Panc1 (cell line): ENCODE data around the gene MBD5. TPM values are rescaled to one million over a fixed set of nuclear protein-coding genes. Genes with fewer than 3 reads are reported as not detected.

ENCODE experiments used
- ATAC-seq: fragments of 200-7000 bp; cut with Tn5 transposase; 2 replicates; pipeline ENCODE4 v1.9.1; 2020; ENCODE audit warnings: mild to moderate bottlenecking, moderate library complexity
- BruUV-seq: library from RNA; stranded (reverse); fragments of 400-500 nt; replicated peaks from 2 replicates; lab custom pipeline; 2021; lab: Mats Ljungman, UMichigan
- CTCF ChIA-PET: fragments of 300-600 bp; sonication (Branson Sonifier 250); formaldehyde crosslinking; loops from one replicate; lab custom pipeline; 2022; ENCODE audit warnings: antibody characterized with exemption; lab: Charles Lee
- POLR2A ChIA-PET: fragments of 300-600 bp; sonication (Branson Sonifier 250); formaldehyde crosslinking; loops from one replicate; lab custom pipeline; 2022; ENCODE audit warnings: antibody characterized with exemption; lab: Charles Lee
- DNase-seq: peaks from one replicate; pipeline ENCODE4 v3.0.0-alpha.2; 2010; ENCODE audit warnings: low read depth, low spot score
- H3K27ac ChIP-seq: 2 replicates; pipeline ENCODE4 v1.5.1; 2011; ENCODE audit warnings: mild to moderate bottlenecking, low read length, inconsistent platforms
- H3K27me3 ChIP-seq: fragments of 200-500 bp; sonication (Bioruptor generic); 2 replicates; pipeline ENCODE4 v1.6.0; 2014; ENCODE audit warnings: low read length, inconsistent platforms; ENCODE audit not compliant: control insufficient read depth, insufficient read depth
- H3K36me3 ChIP-seq: fragments of 200-500 bp; sonication (Bioruptor generic); 2 replicates; pipeline ENCODE4 v1.5.1; 2014; ENCODE audit warnings: inconsistent platforms, mild to moderate bottlenecking, low read length, moderate library complexity; ENCODE audit not compliant: control insufficient read depth, insufficient read depth
- H3K4me1 ChIP-seq: 2 replicates; pipeline ENCODE4 v1.5.1; 2011; ENCODE audit warnings: inconsistent platforms, mild to moderate bottlenecking, low read length, moderate library complexity; ENCODE audit not compliant: control insufficient read depth, insufficient read depth
- H3K4me3 ChIP-seq, 2 experiments: 2 replicates each; pipeline ENCODE4 v1.5.1; 2011 to 2012; ENCODE audit warnings: low read depth in 2 of 2, low read length in 2 of 2, mild to moderate bottlenecking in 2 of 2, inconsistent platforms in 1 of 2, moderate library complexity in 1 of 2
- H3K9me3 ChIP-seq: fragments of 200-500 bp; sonication (Bioruptor generic); 2 replicates; pipeline ENCODE4 v1.5.1; 2014; ENCODE audit warnings: low read depth, mild to moderate bottlenecking, inconsistent platforms, low read length, moderate library complexity; ENCODE audit not compliant: control insufficient read depth, insufficient read depth
- CTCF ChIP-seq: fragments of 450-650 bp; IDR thresholded peaks from 2 replicates; pipeline ENCODE4 v1.5.1; 2017; ENCODE audit warnings: mild to moderate bottlenecking
- POLR2AphosphoS5 ChIP-seq: IDR thresholded peaks from 2 replicates; pipeline ENCODE4 v1.6.1; 2012; ENCODE audit warnings: mild to moderate bottlenecking, low read depth, low read length, moderate library complexity
- SIN3A ChIP-seq: IDR thresholded peaks from 2 replicates; pipeline ENCODE4 v1.6.1; 2012; ENCODE audit warnings: low read depth, mild to moderate bottlenecking, low read length, moderate library complexity, borderline replicate concordance; ENCODE audit not compliant: insufficient read depth
- TCF7L2 ChIP-seq: IDR thresholded peaks from 2 replicates; pipeline ENCODE4 v1.6.1; 2011; ENCODE audit warnings: mild to moderate bottlenecking, low read depth, low read length, inconsistent platforms
- in situ Hi-C: cut with HindIII; loops from 2 replicates; pipeline ENCODE4 v1.10.0; 2016; ENCODE audit warnings: low sequenced_read_pairs, low pct_unique_long_range_greater_than_20kb
- intact Hi-C: fragments of 100-400 bp; cut with micrococcal nuclease; formaldehyde crosslinking; loops from one replicate; pipeline ENCODE4 v1.10.0; 2022; ENCODE audit not compliant: unreplicated experiment
- total RNA-seq: library from RNA; stranded (reverse); gene quantifications from one replicate; pipeline ENCODE4 v1.2.1, GENCODE V29; 2021; ENCODE audit not compliant: unreplicated experiment
- TF ChIP-seq, protein P1 (sequence below), 2 experiments: IDR thresholded peaks; 2 replicates each; pipeline ENCODE4 v1.6.1; 2011 to 2012; ENCODE audit warnings: low read depth in 2 of 2, control low read depth in 1 of 2, low read length in 1 of 2, mild to moderate bottlenecking in 1 of 2, moderate library complexity in 1 of 2; ENCODE audit not compliant: insufficient read depth in 1 of 2

Gene MBD5
- total RNA-seq, 1 experiment from 2014 or later: 40.2 TPM

DNA sequence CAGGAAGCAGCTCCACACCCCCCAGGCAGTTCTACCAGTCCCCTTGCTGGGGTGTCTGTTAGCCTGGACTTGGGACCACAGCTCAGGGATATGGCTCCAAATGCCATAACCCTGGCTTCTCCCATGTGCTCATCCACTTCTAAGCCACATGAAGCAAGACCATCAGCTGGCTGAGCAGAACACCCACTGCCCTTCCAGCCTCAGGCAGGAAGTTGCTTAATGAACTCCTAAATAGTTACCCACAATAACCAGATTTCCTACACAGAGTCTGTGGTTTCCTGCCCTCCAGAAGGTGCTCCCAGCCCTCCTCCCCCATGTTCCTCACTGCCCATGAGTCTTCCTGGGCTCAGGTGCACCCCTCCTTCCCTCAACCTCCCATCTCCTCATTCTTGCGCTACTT is 525.4 kb downstream of the MBD5 start:
- intact Hi-C loops (no loop called here), in situ Hi-C loops (no loop called here)
- Histone ChIP-seq H3K9me3 (no peaks in the 10 kb centered on the region), H3K27me3 (no peaks in the 10 kb centered on the region), H3K4me1 (no peaks in the 10 kb centered on the region), H3K4me3 (no peak overlapping the region), H3K27ac (no peak overlapping the region), H3K36me3 (no peaks in the 10 kb centered on the region)
- DNase-seq (no peak), ATAC-seq (no peak)
- no peak for TF ChIP-seq SIN3A
- no peak for TF ChIP-seq POLR2AphosphoS5
- no peak for TF ChIP-seq TCF7L2
- TF ChIP-seq, protein P1, sequence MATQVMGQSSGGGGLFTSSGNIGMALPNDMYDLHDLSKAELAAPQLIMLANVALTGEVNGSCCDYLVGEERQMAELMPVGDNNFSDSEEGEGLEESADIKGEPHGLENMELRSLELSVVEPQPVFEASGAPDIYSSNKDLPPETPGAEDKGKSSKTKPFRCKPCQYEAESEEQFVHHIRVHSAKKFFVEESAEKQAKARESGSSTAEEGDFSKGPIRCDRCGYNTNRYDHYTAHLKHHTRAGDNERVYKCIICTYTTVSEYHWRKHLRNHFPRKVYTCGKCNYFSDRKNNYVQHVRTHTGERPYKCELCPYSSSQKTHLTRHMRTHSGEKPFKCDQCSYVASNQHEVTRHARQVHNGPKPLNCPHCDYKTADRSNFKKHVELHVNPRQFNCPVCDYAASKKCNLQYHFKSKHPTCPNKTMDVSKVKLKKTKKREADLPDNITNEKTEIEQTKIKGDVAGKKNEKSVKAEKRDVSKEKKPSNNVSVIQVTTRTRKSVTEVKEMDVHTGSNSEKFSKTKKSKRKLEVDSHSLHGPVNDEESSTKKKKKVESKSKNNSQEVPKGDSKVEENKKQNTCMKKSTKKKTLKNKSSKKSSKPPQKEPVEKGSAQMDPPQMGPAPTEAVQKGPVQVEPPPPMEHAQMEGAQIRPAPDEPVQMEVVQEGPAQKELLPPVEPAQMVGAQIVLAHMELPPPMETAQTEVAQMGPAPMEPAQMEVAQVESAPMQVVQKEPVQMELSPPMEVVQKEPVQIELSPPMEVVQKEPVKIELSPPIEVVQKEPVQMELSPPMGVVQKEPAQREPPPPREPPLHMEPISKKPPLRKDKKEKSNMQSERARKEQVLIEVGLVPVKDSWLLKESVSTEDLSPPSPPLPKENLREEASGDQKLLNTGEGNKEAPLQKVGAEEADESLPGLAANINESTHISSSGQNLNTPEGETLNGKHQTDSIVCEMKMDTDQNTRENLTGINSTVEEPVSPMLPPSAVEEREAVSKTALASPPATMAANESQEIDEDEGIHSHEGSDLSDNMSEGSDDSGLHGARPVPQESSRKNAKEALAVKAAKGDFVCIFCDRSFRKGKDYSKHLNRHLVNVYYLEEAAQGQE (IDR thresholded peaks at IDR 0.05; ENCODE audit: insufficient read depth in 1 of 2, low read depth in 2 of 2, low read length in 1 of 2): no peak
- TF ChIP-seq CTCF: no peak
- POLR2A ChIA-PET: no interaction called here
- no TSS peak for BruUV-seq
- CTCF ChIA-PET: no interaction called here

DNA sequence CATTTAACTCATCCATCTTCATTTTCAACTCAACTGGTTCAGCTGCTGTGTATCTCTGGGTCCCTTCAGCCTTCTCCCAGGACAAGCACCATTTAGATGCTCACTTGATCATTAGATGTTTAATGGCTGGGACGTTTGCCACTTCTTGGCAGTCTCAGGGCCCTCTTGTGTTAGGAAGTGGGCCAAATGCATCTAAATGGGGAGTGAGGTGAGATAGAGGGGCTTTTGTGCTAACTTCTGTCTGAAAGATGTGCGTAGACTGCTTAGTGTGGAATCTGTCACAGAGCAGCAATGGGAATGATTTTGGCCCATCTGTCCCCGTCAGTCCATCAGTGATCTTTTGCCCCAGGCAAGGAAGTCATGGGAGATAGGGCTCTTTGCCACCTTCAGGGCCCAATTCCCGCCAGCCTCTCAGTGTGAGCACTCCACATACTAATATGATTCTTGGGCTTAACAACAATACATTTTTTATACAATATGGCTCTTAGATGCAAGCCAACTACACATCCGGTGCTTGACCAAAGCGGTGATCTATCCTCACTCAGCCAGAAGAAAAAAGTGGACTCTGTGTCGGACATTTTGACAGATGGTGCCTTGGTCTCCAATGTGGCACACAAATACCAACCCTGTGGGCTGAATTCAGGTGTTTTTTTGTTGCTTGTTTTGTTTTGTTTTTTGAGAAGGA is 528.0 kb downstream of the MBD5 start:
- Histone ChIP-seq H3K4me3 (no peak overlapping the region), H3K36me3 (no peaks in the 10 kb centered on the region), H3K9me3 (no peaks in the 10 kb centered on the region), H3K27me3 (no peaks in the 10 kb centered on the region), H3K4me1 (no peaks in the 10 kb centered on the region), H3K27ac (no peak overlapping the region)
- no peak for DNase-seq
- in situ Hi-C loops: no loop called here
- ChIA-PET CTCF (no interaction called here), POLR2A (no interaction called here)
- intact Hi-C loops: no loop called here
- ATAC-seq: no peak
- no TSS peak for BruUV-seq
- no peak for TF ChIP-seq POLR2AphosphoS5

DNA sequence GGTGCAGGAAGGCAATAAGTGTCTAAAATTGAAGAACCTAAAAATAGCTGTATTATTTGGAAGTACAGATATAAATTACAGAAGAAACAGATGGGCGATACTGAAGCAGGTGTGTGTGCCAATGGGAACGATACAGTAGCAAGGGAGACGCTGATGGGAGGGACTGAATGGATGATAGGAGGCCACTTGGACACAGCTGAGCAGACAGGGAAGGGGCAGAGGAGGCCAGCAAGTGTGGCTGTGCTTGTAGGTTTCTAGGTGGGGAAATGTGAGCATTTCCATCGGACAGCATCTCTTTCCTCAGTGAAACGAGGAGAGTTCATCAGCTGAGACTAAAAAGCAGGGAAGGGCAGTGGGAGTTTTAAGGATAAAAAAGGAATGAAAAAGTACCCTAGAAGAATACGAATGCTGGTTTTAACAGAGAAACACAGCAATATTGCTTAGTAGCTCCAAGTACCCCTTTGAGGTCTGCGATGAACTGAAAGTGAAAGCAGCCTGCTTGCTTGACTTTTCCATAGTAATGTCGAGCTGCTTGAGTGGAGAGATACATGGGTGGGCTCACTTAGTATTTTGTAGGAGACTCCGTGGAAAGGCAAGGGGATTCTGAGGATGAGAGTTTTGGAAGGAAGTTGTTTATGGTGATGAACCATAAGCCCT is 531.9 kb downstream of the MBD5 start:
- ATAC-seq: peak; percentile 59
- Histone ChIP-seq H3K27ac (peak overlapping the region; percentile 6; the same call in 1 of the 2 replicates), H3K4me1 (no peaks in the 10 kb centered on the region), H3K36me3 (no peaks in the 10 kb centered on the region), H3K27me3 (no peaks in the 10 kb centered on the region), H3K4me3 (peak overlapping the region; percentile 41 to 71), H3K9me3 (no peaks in the 10 kb centered on the region)
- TF ChIP-seq, protein P1 (IDR thresholded peaks at IDR 0.05; ENCODE audit: insufficient read depth in 1 of 2, low read depth in 2 of 2, low read length in 1 of 2): no peak
- TF ChIP-seq CTCF (no peak), POLR2AphosphoS5 (no peak), TCF7L2 (no peak), SIN3A (no peak)
- BruUV-seq: no TSS peak
- in situ Hi-C loops: no loop called here
- CTCF ChIA-PET: no interaction called here
- no peak for DNase-seq
- POLR2A ChIA-PET: interaction anchor here (0.6 to 0.7 kb wide), 2 partner anchors 25 to 614 kb away, joined by 3 to 7 read pairs; no protein-coding TSS in a partner anchor
- intact Hi-C loops: no loop called here
